NCI-H345 (cell line): ENCODE results near the gene MSL1.

Source experiments
- DNase-seq: peaks from one replicate; lab custom pipeline; 2025; lab: John Stamatoyannopoulos, UW

MSL1 gene

GRCh38 chr17:40104594-40105486, 16.9 kb upstream of the MSL1 start:
- DNase-seq = no peak

GRCh38 chr17:40105861-40106759, 15.7 kb upstream of the MSL1 start:
- no peak for DNase-seq

- DNase-seq = no peak
Measured at GRCh38 chr17:40106760-40107521, 14.8 kb upstream of the MSL1 start.

DNA sequence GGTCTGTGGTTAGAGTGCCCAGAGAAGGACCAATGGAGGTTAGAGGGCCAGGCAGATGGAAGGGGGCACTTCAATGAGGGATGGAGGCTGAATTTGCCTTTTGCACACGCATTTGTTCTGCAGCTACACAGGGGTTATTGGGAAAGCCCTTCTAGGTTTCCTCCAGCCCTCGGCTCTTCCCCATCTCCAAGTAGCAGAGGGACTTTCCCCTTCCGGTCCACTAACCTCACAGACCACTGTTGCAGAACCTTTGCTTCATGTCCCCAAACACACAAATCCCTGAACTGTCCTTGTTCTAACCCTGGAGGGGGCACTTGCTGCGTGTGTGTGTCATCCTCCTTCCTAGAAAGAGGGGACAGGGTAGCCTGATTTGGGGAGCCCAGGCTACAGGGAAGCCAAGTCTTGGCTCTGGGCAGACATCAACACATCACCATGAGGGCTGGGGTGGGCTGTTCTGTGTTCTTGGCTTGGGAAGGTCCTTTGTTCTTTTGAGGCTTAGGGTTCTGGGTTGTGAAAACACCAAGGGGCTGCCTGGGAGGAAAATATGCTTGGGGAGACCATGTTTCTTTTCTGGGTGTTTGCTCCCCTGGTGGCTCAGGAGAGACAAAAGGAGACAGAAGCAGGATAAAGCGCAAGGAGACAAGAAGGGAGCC, 14.1 kb upstream of the MSL1 start:
- no peak for DNase-seq

DNA sequence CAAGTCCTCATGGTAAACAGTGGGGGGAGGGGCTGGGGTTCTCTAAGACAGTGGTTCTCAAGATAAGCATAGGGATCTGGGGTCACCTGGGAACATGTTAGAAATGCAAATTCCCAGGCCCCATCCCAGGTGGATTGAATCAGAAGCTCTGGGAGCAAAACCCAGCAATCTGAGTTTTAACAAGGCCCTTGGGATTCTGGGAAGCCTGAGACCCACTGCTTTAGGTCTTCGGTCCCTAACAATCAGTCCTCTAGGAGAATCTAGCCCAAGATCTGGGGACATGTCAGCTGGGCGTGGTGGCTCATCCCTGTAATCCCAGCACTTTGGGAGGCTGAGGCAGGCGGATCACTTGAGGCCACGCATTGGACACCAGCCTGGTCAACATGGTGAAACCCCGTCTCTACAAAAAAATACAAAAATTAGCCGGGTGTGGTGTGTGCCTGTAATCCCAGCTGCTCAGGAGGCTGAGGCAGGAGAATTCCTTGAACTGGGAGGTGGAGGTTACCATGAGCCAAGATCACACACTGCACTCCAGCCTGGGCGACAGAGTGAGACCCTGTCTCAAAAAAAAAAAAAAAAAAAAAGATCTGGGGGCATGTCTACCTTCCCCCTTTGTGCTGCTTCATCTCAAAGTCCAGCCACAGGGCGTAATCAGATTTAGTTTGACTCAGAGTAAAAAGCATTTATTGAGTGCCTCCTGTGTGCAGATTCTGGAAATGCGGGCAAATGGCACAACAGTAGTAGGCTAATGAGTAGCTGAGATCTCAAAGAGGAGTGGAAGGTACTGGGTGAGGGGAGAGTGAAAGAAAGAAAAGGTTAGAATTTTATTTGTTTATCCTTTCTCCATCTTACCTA, 12.6 kb upstream of the MSL1 start:
- DNase-seq = no peak

GRCh38 chr17:40110026-40110845, 11.5 kb upstream of the MSL1 start:
- DNase-seq = no peak

- DNase-seq = peak; percentile 87
Measured at GRCh38 chr17:40111221-40112128, 10.3 kb upstream of the MSL1 start.

GRCh38 chr17:40112191-40112711, 9.5 kb upstream of the MSL1 start:
- DNase-seq = no peak

GRCh38 chr17:40112718-40113109, 9.1 kb upstream of the MSL1 start:
- no peak for DNase-seq

DNA sequence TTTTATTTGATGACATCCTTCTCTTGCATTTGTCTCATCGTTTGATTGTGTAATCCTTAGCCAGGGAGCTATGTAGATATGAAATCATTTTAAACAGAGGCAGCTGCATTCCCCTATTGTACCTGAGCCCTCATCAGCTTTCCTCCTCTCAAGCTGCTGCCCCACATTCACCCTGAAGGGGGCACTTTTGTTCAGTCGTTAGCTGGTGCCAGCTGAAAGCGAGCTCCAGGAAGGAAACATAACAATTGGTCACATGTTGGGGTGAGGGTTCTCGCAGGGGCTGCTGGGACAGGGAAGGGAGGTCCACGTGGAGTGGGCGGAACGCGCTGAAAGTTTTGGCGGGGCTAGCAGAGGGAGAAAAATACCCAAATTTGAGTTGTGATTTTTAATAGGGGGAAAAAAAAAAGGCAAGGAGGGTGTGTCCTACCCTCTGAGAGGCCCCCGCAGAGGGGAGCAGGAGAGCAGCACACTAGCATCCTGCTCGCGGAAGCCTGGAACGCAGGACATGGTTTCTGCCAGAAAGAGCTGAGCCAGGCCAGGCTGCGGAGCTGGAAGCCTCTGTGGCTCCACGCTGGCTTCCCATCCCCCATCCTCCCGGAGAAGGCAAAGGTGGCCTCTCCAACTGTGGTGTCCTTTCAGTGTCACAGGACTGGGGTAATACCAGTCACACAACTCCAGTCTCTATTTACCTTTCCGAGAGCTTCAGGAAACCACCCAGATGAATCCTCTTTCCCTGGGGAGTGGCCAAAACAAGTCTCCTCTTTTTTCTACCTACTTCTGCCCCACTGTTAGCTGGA, 8.5 kb upstream of the MSL1 start:
- peak; percentile 95 for DNase-seq

DNA sequence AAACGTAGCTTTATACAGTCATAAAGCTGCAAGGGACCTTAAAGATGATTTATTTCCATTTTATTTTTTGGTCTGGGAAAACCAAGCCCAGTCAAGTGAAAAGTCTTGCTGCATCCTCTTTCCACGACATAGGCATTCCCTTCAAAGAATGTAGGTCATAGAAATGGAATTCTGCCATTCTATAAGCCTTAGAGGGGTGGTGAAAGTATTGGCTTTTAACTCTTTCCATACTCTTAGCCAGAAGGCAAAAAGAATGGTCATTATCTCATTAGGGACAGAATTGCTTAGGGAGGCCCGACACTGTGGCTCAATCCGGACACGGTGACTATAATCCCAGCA, 7.9 kb upstream of the MSL1 start:
- DNase-seq = no peak

DNA sequence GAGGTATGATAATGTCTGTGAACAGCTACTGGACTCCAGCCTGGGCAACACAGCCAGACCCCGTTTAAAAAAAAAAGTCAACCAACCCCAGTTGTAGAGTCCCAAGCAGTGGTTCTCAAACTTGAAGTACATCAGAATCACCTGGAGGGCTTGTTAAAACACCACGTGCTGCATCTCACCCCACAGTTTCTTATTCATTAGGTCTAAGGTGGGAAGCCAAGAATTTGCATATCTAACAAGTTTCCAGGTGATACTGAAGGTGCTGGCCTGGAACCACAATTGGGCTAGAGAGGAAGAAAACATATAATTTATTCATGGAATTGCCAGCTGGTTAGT, 6.7 kb upstream of the MSL1 start:
- no peak for DNase-seq

DNA sequence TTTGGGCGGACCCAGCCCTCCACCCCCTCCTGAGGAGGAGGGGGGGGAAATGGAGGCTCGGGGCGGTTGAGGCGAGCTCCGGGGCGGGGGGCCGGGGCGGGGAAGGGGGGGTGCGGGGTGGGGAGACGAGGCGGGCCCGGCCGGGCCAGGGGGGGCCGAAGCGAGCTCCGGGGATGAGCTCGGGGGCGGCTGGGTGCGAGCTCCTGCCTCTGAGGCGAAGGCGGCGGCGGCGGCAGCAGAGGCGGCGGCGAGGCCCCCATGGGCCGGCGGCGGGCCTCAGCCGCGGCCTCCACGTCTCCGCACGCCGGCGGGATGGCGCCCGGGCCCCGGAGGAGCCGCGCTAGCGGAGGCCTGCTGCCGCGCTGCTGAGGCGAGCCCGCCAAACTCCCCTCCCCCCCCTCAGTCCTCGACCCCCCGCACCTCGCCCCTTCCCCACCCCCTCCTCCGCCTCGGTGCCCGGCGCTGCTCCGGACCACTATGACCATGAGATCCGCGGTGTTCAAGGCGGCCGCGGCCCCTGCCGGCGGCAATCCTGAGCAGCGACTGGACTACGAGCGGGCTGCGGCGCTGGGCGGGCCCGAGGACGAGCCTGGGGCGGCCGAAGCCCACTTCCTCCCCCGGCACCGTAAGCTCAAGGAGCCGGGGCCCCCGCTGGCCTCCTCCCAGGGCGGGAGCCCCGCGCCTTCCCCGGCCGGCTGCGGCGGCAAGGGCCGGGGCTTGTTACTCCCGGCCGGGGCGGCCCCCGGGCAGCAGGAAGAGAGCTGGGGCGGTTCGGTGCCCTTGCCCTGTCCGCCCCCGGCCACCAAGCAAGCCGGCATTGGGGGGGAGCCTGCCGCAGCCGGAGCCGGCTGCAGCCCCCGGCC, 596 bp downstream of the MSL1 start:
- DNase-seq = peak; percentile 57

GRCh38 chr17:40122999-40123810, 1.4 kb downstream of the MSL1 start:
- peak; percentile 53 for DNase-seq

DNA sequence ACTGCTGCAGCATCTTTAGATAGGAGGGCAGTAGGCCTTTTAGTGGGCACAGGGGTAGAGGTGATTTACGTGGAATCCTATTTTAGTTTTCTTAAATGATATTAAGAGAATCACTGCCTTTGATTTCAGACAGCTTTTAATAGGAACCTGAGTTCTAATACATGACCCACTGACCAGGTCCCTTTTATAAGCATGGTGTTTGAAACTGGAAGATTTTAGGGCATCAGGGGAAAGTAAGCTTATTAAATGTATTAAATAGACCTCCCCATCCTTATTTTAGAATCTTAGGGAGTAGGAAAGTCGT, 2.0 kb downstream of the MSL1 start:
- no peak for DNase-seq
